HepG2 (cell line): Measurements from ENCODE around the gene ZNF282. TPM values are rescaled to one million over a fixed set of nuclear protein-coding genes. Genes with fewer than 3 reads are reported as not detected.

Experiments
- AKAP8 ChIP-seq: sonication (generic); formaldehyde crosslinking; IDR thresholded peaks from 2 replicates; pipeline ENCODE4 v1.5.1; 2020; ENCODE audit warnings: mild to moderate bottlenecking, missing genetic modification reagents
- ATAD3A ChIP-seq: sonication (generic); formaldehyde crosslinking; IDR thresholded peaks from 2 replicates; pipeline ENCODE4 v1.4.0; 2020; ENCODE audit warnings: missing genetic modification reagents
- CCDC6 ChIP-seq: sonication (generic); formaldehyde crosslinking; IDR thresholded peaks from 2 replicates; pipeline ENCODE4 v1.8.1; 2022; ENCODE audit warnings: mild to moderate bottlenecking, missing genetic modification reagents, moderate library complexity
- HMG20A ChIP-seq: IDR thresholded peaks from 2 replicates; pipeline ENCODE4 v1.6.1; 2016; ENCODE audit warnings: borderline replicate concordance
- KDM5B ChIP-seq: sonication (generic); formaldehyde crosslinking; IDR thresholded peaks from 2 replicates; pipeline ENCODE4 v1.4.0; 2020; ENCODE audit warnings: missing genetic modification reagents, mild to moderate bottlenecking, borderline replicate concordance
- KMT2A ChIP-seq: sonication (generic); formaldehyde crosslinking; IDR thresholded peaks from 2 replicates; pipeline ENCODE4 v1.4.0; 2020; ENCODE audit warnings: missing genetic modification reagents
- RFXAP ChIP-seq: sonication (generic); formaldehyde crosslinking; IDR thresholded peaks from 2 replicates; pipeline ENCODE4 v1.4.0; 2020; ENCODE audit warnings: missing genetic modification reagents, borderline replicate concordance
- SATB2 ChIP-seq: sonication (generic); formaldehyde crosslinking; IDR thresholded peaks from 2 replicates; pipeline ENCODE4 v1.5.0; 2020; ENCODE audit warnings: missing genetic modification reagents
- SKI ChIP-seq: fragments of 450-650 bp; IDR thresholded peaks from one replicate; pipeline ENCODE4 v1.6.1; 2018; ENCODE audit warnings: mild to moderate bottlenecking; ENCODE audit not compliant: partially characterized antibody
- ZNF264 ChIP-seq: sonication (generic); formaldehyde crosslinking; IDR thresholded peaks from 2 replicates; pipeline ENCODE4 v1.4.0; 2020; ENCODE audit warnings: missing genetic modification reagents
- ZNF282 ChIP-seq: fragments of 450-650 bp; IDR thresholded peaks from 2 replicates; pipeline ENCODE4 v1.6.1; 2018; ENCODE audit not compliant: partially characterized antibody
- ZNF614 ChIP-seq: IDR thresholded peaks from 2 replicates; pipeline ENCODE4 v1.6.1; 2018; ENCODE audit warnings: missing biosample characterization, missing genetic modification reagents, inconsistent platforms, borderline replicate concordance
- ZNF644 ChIP-seq: IDR thresholded peaks from 2 replicates; pipeline ENCODE4 v1.6.1; 2016; ENCODE audit warnings: low read depth
- polyA plus RNA-seq, 8 experiments: library from polyadenylated mRNA; depleted of rRNA in 3 of 8; stranded (reverse) in 7 of 8; unstranded in 1 of 8; fragments of >200 nt; fragmentation: Illumina TruSeq in 4 of 8; extraction: Trizol in 4 of 8; gene quantifications; 2 replicates each; pipeline versions ENCODE4 v1.2.1 to v1.2.3, GENCODE V29; 2011 to 2016; ENCODE audit warnings: low read depth in 4 of 8, missing spikeins in 1 of 8, mixed read lengths in 1 of 8; ENCODE audit not compliant: insufficient read depth in 1 of 8
- total RNA-seq, 5 experiments: library from RNA; depleted of rRNA; stranded (reverse); fragments of >200 nt; fragmentation: Illumina TruSeq; extraction: Trizol; gene quantifications; 2 replicates each; pipeline ENCODE4 v1.2.3, GENCODE V29; 2016; ENCODE audit warnings: low read depth in 1 of 5
- TF ChIP-seq, protein P1 (sequence below): sonication (generic); formaldehyde crosslinking; IDR thresholded peaks from 2 replicates; pipeline ENCODE4 v1.9.0; 2022; ENCODE audit warnings: missing genetic modification reagents, mild to moderate bottlenecking, borderline replicate concordance
- TF ChIP-seq, protein P2 (sequence below): sonication (generic); formaldehyde crosslinking; IDR thresholded peaks from 2 replicates; pipeline ENCODE4 v1.8.0; 2022; ENCODE audit warnings: low read depth, missing genetic modification reagents
- TF ChIP-seq, protein P3 (sequence below): sonication (generic); formaldehyde crosslinking; IDR thresholded peaks from 2 replicates; pipeline ENCODE4 v1.8.1; 2023; ENCODE audit warnings: mild to moderate bottlenecking, inconsistent platforms, moderate library complexity, missing genetic modification reagents, borderline replicate concordance
- TF ChIP-seq, protein P4 (sequence below): sonication (generic); formaldehyde crosslinking; IDR thresholded peaks from 2 replicates; pipeline ENCODE4 v1.8.0; 2022; ENCODE audit warnings: mild to moderate bottlenecking, missing genetic modification reagents, moderate library complexity
- TF ChIP-seq, protein P5 (sequence below): sonication (generic); formaldehyde crosslinking; conservative IDR thresholded peaks from 2 replicates; pipeline ENCODE4 v1.4.0; 2020; ENCODE audit warnings: missing genetic modification reagents
- TF ChIP-seq, protein P6 (sequence below): sonication (generic); formaldehyde crosslinking; IDR thresholded peaks from 2 replicates; pipeline ENCODE4 v1.4.0; 2020; ENCODE audit warnings: missing genetic modification reagents

ZNF282 gene
- total and polyA plus RNA-seq, 2 of the 13 experiments (the other 11 are each of a cell fraction or from before 2014, with no cell fraction given) = 9.1 to 20.9 TPM

DNA sequence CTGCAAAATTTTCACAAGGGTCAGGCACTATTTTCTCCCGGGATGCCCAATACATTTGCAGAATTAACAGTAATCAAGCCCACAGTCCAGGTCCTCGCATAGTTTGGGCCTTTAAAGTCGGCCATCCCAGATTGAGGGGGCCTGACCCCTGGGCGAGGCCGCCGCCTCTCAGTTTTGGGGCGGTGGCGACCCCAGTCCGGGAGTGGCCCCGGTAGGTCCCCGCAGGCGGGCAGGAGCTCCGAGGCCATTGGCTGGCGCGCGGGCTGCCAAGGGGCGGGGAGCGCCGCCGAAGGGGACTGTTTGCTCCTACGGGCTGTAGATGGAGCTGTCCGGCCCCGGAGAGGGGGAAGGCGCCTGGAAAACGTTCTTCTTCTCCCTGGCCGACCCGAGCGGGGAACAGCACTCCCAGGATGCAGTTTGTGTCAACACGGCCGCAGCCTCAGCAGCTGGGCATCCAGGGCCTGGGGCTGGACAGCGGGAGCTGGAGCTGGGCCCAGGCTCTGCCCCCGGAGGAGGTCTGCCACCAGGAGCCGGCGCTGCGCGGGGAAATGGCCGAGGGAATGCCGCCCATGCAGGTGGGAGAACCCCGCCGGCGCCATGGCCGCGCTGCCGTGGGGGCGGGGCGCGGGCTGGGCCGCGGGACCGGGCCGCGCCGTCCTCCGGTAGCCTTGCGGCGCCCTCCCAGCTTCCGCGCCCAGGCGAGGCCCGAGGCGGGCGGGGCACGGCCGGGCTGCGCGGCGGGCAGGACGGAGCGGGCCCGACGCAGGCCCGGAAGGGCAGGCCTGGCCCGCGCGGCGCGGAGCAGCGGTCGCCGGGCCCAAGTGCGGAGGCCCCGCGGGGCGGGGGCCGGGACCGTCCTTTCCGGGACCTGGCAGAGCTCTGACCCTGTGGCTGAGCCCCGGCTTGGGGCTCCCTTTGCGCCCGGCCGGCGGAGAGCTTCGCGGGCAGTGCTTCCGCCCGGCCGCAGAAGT is at the start of gene ZNF282 (continued):
- TF ChIP-seq CCDC6 (CRISPR knock-in tag) (peak; percentile 63; the same call in 1 of the 2 replicates), SKI (peak; percentile 38), KDM5B (peak; percentile 64; the same call in 1 of the 2 replicates), RFXAP (CRISPR knock-in tag) (peak; percentile 87; the same call in 1 of the 2 replicates), ZNF614 (CRISPR knock-in tag) (peak; percentile 71; the same call in 1 of the 2 replicates), HMG20A (CRISPR knock-in tag) (no peak; the same call in 1 of the 2 replicates), AKAP8 (no peak), KMT2A (CRISPR knock-in tag) (peak; percentile 86), ZNF282 (no peak), ATAD3A (CRISPR knock-in tag) (no peak), ZNF264 (CRISPR knock-in tag) (no peak), ZNF644 (no peak), SATB2 (CRISPR knock-in tag) (no peak; the same call in none of the 2 replicates)
- TF ChIP-seq, protein P1, sequence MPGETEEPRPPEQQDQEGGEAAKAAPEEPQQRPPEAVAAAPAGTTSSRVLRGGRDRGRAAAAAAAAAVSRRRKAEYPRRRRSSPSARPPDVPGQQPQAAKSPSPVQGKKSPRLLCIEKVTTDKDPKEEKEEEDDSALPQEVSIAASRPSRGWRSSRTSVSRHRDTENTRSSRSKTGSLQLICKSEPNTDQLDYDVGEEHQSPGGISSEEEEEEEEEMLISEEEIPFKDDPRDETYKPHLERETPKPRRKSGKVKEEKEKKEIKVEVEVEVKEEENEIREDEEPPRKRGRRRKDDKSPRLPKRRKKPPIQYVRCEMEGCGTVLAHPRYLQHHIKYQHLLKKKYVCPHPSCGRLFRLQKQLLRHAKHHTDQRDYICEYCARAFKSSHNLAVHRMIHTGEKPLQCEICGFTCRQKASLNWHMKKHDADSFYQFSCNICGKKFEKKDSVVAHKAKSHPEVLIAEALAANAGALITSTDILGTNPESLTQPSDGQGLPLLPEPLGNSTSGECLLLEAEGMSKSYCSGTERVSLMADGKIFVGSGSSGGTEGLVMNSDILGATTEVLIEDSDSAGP (CRISPR knock-in tag) = peak; percentile 65
- TF ChIP-seq, protein P2, sequence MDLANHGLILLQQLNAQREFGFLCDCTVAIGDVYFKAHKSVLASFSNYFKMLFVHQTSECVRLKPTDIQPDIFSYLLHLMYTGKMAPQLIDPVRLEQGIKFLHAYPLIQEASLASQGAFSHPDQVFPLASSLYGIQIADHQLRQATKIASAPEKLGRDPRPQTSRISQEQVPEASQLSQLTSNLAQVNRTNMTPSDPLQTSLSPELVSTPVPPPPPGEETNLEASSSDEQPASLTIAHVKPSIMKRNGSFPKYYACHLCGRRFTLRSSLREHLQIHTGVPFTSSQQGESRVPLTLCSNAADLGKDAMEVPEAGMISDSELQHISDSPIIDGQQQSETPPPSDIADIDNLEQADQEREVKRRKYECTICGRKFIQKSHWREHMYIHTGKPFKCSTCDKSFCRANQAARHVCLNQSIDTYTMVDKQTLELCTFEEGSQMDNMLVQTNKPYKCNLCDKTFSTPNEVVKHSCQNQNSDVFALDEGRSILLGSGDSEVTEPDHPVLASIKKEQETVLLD (CRISPR knock-in tag) = no peak; the same call in 1 of the 2 replicates
- TF ChIP-seq, protein P3, sequence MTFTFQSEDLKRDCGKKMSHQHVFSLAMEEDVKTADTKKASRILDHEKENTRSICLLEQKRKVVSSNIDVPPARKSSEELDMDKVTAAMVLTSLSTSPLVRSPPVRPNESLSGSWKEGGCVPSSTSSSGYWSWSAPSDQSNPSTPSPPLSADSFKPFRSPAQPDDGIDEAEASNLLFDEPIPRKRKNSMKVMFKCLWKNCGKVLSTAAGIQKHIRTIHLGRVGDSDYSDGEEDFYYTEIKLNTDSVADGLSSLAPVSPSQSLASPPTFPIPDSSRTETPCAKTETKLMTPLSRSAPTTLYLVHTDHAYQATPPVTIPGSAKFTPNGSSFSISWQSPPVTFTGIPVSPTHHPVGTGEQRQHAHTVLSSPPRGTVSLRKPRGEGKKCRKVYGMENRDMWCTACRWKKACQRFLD (CRISPR knock-in tag) = no peak
- TF ChIP-seq, protein P4, sequence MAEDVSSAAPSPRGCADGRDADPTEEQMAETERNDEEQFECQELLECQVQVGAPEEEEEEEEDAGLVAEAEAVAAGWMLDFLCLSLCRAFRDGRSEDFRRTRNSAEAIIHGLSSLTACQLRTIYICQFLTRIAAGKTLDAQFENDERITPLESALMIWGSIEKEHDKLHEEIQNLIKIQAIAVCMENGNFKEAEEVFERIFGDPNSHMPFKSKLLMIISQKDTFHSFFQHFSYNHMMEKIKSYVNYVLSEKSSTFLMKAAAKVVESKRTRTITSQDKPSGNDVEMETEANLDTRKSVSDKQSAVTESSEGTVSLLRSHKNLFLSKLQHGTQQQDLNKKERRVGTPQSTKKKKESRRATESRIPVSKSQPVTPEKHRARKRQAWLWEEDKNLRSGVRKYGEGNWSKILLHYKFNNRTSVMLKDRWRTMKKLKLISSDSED (CRISPR knock-in tag) = no peak
- TF ChIP-seq, protein P5, sequence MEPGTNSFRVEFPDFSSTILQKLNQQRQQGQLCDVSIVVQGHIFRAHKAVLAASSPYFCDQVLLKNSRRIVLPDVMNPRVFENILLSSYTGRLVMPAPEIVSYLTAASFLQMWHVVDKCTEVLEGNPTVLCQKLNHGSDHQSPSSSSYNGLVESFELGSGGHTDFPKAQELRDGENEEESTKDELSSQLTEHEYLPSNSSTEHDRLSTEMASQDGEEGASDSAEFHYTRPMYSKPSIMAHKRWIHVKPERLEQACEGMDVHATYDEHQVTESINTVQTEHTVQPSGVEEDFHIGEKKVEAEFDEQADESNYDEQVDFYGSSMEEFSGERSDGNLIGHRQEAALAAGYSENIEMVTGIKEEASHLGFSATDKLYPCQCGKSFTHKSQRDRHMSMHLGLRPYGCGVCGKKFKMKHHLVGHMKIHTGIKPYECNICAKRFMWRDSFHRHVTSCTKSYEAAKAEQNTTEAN (CRISPR knock-in tag) = 0 out of 2 replicates have a peak, but pooled peaks have one; percentile 18
- TF ChIP-seq, protein P6, sequence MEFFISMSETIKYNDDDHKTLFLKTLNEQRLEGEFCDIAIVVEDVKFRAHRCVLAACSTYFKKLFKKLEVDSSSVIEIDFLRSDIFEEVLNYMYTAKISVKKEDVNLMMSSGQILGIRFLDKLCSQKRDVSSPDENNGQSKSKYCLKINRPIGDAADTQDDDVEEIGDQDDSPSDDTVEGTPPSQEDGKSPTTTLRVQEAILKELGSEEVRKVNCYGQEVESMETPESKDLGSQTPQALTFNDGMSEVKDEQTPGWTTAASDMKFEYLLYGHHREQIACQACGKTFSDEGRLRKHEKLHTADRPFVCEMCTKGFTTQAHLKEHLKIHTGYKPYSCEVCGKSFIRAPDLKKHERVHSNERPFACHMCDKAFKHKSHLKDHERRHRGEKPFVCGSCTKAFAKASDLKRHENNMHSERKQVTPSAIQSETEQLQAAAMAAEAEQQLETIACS (CRISPR knock-in tag) = peak; percentile 48
